Thyroid gland (tissue), 4 donors: Measurements from ENCODE around the gene PDE3B. TPM values are rescaled to one million over a fixed set of nuclear protein-coding genes. Genes with fewer than 3 reads are reported as not detected.
"Not testable (repeated sequence)": the region's sequence is repeated elsewhere in the genome, so short reads cannot be mapped to it uniquely, and the experiment has no call there.

Experiments
- DNase-seq, 2 donors: peaks; one replicate each; pipeline ENCODE4 v3.0.0-alpha.2; 2019
- H3K27ac ChIP-seq, 3 donors: fragments of 200-600 bp; sonication (generic); 1 replicate in 2 of 3; 2 replicates in 1 of 3; pipeline ENCODE4 v1.5.1; 2016 to 2019; ENCODE audit warnings: mild to moderate bottlenecking in 1 of 3, moderate library complexity in 1 of 3
- H3K27me3 ChIP-seq: fragments of 200-600 bp; sonication (generic); one replicate; pipeline ENCODE4 v1.5.1; 2019
- H3K36me3 ChIP-seq, 2 donors: fragments of 200-600 bp; sonication (generic); one replicate each; pipeline ENCODE4 v1.5.1; 2016 to 2019
- H3K4me1 ChIP-seq, 2 donors: fragments of 200-600 bp; sonication (generic); one replicate each; pipeline ENCODE4 v1.5.1; 2017 to 2019
- H3K4me3 ChIP-seq, 3 donors: fragments of 200-600 bp; sonication (generic); replicated peaks in 1 of 3; 1 replicate in 2 of 3; 2 replicates in 1 of 3; pipeline ENCODE4 v1.5.1; 2016; ENCODE audit warnings: mild to moderate bottlenecking in 1 of 3
- H3K9me3 ChIP-seq: fragments of 200-600 bp; sonication (generic); one replicate; pipeline ENCODE4 v1.5.1; 2017
- POLR2A ChIP-seq, 2 donors: fragments of 450-650 bp; IDR thresholded peaks; one replicate each; pipeline ENCODE4 v1.6.1; 2017; ENCODE audit warnings: antibody characterized with exemption in 2 of 2, mild to moderate bottlenecking in 2 of 2, moderate library complexity in 1 of 2
- WGBS, 2 donors: methylation state at CpG; one replicate each; pipeline ENCODE4 v1.1.5; 2017; 5-methylcytosine and 5-hydroxymethylcytosine counted together
- intact Hi-C: fragments of 100-400 bp; cut with DNase I; formaldehyde crosslinking; loops from one replicate; pipeline ENCODE4 v1.15.1; 2023
- total RNA-seq, 4 donors: library from RNA; depleted of rRNA; stranded (reverse); fragments of >200 nt; gene quantifications; one replicate each; pipeline ENCODE4 v1.2.3, GENCODE V29; 2016
- TF ChIP-seq, protein P1 (sequence below), 6 experiments: fragments of 200-600 bp in 3 of 6; fragments of 450-650 bp in 3 of 6; sonication (generic) in 3 of 6; IDR thresholded peaks; one replicate each; pipeline ENCODE4 v1.5.1; 2016 to 2019; ENCODE audit warnings: antibody characterized with exemption in 6 of 6, mild to moderate bottlenecking in 2 of 6, inconsistent platforms in 1 of 6, moderate library complexity in 1 of 6

Gene PDE3B
- total RNA-seq, 4 donors from 2014 or later: 2.0 to 3.9 (median 3.2) TPM

DNA sequence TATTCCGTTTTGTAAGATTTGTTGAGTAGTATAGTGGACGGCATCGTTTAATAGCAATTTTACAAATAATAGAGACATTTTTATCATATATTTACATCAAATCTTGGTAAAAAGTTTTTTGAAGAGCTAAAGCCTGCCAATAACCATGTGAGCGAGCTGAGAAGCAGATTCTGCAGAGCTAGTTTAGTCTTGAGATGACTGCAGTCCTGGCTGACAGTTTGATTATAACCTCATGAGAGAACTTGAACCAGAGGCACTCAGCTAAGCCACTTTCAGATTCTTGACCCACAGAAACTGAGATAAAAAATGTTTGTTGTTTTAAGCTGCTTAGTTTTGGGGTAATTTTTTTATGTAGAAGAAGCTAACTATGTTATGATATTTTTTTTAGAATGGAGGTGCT, 78.9 kb downstream of the PDE3B start:
- WGBS, 2 donors: 71 to 74% methylated on average over 4 of the region's 4 CpGs
- TF ChIP-seq, protein P1, sequence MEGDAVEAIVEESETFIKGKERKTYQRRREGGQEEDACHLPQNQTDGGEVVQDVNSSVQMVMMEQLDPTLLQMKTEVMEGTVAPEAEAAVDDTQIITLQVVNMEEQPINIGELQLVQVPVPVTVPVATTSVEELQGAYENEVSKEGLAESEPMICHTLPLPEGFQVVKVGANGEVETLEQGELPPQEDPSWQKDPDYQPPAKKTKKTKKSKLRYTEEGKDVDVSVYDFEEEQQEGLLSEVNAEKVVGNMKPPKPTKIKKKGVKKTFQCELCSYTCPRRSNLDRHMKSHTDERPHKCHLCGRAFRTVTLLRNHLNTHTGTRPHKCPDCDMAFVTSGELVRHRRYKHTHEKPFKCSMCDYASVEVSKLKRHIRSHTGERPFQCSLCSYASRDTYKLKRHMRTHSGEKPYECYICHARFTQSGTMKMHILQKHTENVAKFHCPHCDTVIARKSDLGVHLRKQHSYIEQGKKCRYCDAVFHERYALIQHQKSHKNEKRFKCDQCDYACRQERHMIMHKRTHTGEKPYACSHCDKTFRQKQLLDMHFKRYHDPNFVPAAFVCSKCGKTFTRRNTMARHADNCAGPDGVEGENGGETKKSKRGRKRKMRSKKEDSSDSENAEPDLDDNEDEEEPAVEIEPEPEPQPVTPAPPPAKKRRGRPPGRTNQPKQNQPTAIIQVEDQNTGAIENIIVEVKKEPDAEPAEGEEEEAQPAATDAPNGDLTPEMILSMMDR (IDR thresholded peaks at IDR 0.05): no peak
- TF ChIP-seq POLR2A (IDR thresholded peaks at IDR 0.05): no peak
- Histone ChIP-seq H3K27me3 (no peaks in the 10 kb centered on the region), H3K36me3 (no peaks in the 10 kb centered on the region), H3K4me3 (no peak overlapping the region), H3K27ac (no peak overlapping the region), H3K9me3 (no peaks in the 10 kb centered on the region), H3K4me1 (no peaks in the 10 kb centered on the region)
- intact Hi-C loops: no loop called here
- DNase-seq: no peak

DNA sequence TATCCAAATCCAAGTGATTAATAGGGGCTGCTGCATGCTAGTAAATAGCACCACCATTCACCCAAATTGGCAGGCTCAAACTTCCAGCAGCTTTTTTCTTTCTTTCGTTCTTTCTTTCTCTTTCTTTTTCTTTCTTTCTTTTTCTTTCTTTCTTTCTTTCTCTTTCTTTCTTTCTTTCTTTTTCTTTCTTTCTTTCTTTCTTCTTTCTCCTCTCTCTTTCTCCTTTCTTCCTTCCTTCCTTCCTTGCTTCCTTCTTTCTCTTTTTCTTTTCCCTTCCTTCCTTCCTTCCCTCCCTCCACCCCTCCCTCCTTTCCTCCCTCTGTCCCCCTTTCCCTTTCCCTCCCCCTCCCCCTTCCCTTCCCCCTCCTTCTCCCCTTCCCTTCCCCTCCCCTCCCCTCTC, 81.5 kb downstream of the PDE3B start:
- Histone ChIP-seq H3K27me3 (no peaks in the 10 kb centered on the region), H3K27ac (no peak overlapping the region), H3K4me1 (no peaks in the 10 kb centered on the region), H3K36me3 (no peaks in the 10 kb centered on the region), H3K9me3 (no peaks in the 10 kb centered on the region), H3K4me3 (no peak overlapping the region)
- TF ChIP-seq POLR2A (IDR thresholded peaks at IDR 0.05): no peak
- TF ChIP-seq, protein P1 (IDR thresholded peaks at IDR 0.05): no peak
- DNase-seq: no peak
- intact Hi-C loops: no loop called here
- WGBS, 2 donors: 84 to 98% methylated on average over 1 of the region's 1 CpG

DNA sequence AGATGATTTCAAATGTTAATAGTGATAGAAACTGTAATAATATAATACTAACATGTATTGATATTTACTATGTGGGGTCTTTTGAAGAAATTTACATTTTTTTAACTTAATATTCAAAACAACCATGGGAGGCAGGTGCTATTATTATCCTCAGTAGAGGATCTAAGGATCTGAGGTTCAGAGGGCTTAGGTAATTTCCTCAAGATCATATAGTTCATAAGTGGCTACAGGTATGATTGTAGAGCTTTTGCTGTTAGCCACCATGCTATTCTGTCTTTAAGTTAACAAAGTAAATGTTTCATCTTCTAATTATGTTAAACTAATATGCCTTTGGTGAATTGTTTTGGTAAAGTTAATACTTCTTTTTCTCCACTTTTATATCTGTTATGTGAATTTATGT, 83.6 kb downstream of the PDE3B start:
- DNase-seq: no peak
- no peaks in the 10 kb centered on the region for H3K4me1 ChIP-seq
- no peak for TF ChIP-seq POLR2A (IDR thresholded peaks at IDR 0.05)
- TF ChIP-seq, protein P1 (IDR thresholded peaks at IDR 0.05): no peak
- no peak overlapping the region for H3K27ac ChIP-seq
- H3K27me3 ChIP-seq: no peaks in the 10 kb centered on the region
- no peaks in the 10 kb centered on the region for H3K9me3 ChIP-seq
- intact Hi-C loops: no loop called here
- no peaks in the 10 kb centered on the region for H3K36me3 ChIP-seq
- H3K4me3 ChIP-seq: no peak overlapping the region

DNA sequence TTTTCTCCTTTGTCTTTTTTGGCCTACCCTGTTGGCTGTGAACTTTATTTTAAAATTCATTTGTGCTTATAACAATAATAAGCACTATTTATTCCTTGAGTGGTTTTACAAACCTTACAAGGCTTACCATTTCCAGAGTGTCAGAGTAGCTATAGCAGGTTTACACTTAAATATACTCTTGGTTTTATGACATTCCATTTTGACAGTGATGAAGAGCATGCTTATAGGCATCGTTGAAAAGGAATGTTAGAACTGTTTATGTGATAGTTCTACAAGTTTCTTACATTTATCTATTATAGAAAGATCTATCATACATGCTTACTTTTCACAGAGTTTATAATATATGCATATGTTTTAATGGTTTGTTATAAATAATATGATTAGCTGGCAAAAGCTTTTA, 84.1 kb downstream of the PDE3B start:
- Histone ChIP-seq H3K4me3 (no peak overlapping the region), H3K9me3 (no peaks in the 10 kb centered on the region), H3K27ac (no peak overlapping the region), H3K36me3 (no peaks in the 10 kb centered on the region), H3K4me1 (no peaks in the 10 kb centered on the region), H3K27me3 (no peaks in the 10 kb centered on the region)
- DNase-seq: no peak
- WGBS, 2 donors: 33 to 44% methylated on average over 1 of the region's 1 CpG
- TF ChIP-seq, protein P1 (IDR thresholded peaks at IDR 0.05): no peak
- no peak for TF ChIP-seq POLR2A (IDR thresholded peaks at IDR 0.05)
- intact Hi-C loops: no loop called here

DNA sequence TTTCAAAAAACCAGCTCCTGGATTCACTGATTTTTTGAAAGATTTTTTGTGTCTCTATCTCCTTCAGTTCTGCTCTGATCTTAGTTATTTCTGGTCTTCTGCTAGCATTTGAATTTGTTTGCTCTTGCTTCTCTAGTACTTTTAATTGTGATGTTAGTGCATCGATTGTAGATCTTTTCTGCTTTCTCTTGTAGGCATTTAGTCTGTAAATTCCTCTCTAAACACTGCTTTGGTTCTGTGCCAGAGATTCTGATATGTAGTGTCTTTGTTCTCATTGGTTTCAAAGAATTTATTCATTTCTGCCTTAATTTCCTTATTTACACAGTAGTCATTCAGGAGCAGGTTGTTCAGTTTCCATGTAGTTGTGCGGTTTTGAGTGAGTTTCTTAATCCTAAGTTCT, 96.9 kb downstream of the PDE3B start:
- H3K27ac ChIP-seq, intact Hi-C loops, H3K9me3 ChIP-seq, H3K4me3 ChIP-seq, H3K27me3 ChIP-seq, H3K36me3 ChIP-seq, DNase-seq, H3K4me1 ChIP-seq: not testable (repeated sequence)
- 53 to 70% methylated on average over 2 of the region's 2 CpGs for WGBS, 2 donors

DNA sequence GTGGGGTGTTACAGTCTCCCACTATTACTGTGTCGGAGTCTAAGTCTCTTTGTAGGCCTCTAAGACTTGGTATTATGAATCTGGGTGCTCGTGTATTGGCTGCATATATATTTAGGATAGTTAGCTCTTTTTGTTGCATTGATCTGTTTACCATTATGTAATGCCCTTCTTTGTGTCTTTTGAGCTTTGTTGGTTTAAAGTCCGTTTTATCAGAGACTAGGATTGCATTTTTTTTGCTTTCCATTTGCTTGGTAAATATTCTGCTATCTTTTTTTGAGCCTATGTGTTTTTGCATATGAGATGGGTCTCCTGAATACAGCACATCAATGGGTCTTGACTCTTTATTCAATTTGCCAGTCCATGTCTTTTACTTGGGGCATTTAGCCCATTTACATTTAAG, 97.6 kb downstream of the PDE3B start:
- H3K36me3 ChIP-seq: no peaks in the 10 kb centered on the region
- intact Hi-C loops: no loop called here
- no peak for DNase-seq
- no peak for TF ChIP-seq POLR2A (IDR thresholded peaks at IDR 0.05)
- no peak overlapping the region for H3K27ac ChIP-seq
- 85 to 88% methylated on average over 3 of the region's 3 CpGs for WGBS, 2 donors
- no peaks in the 10 kb centered on the region for H3K4me1 ChIP-seq
- H3K4me3 ChIP-seq: no peak overlapping the region
- no peaks in the 10 kb centered on the region for H3K9me3 ChIP-seq
- no peaks in the 10 kb centered on the region for H3K27me3 ChIP-seq
